Glomerular endothelial cell (primary cell): Measurements from ENCODE around the gene CNTD1. TPM values are rescaled to one million over a fixed set of nuclear protein-coding genes. Genes with fewer than 3 reads are reported as not detected.
"Not testable (repeated sequence)": the region's sequence is repeated elsewhere in the genome, so short reads cannot be mapped to it uniquely, and the experiment has no call there.

Experiments
- DNase-seq: peaks from one replicate; pipeline ENCODE4 v3.0.0-alpha.2; 2011; ENCODE audit warnings: low read depth, low spot score; ENCODE audit errors: extremely low read depth
- total RNA-seq: library from RNA; depleted of rRNA; stranded (reverse); fragments of >200 nt; gene quantifications from 2 replicates; pipeline ENCODE4 v1.2.3, GENCODE V29; 2015

The CNTD1 gene, protein sequence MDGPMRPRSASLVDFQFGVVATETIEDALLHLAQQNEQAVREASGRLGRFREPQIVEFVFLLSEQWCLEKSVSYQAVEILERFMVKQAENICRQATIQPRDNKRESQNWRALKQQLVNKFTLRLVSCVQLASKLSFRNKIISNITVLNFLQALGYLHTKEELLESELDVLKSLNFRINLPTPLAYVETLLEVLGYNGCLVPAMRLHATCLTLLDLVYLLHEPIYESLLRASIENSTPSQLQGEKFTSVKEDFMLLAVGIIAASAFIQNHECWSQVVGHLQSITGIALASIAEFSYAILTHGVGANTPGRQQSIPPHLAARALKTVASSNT
- total RNA-seq = 0.29 TPM in 1 of 2 replicates, not detected in the other

DNA sequence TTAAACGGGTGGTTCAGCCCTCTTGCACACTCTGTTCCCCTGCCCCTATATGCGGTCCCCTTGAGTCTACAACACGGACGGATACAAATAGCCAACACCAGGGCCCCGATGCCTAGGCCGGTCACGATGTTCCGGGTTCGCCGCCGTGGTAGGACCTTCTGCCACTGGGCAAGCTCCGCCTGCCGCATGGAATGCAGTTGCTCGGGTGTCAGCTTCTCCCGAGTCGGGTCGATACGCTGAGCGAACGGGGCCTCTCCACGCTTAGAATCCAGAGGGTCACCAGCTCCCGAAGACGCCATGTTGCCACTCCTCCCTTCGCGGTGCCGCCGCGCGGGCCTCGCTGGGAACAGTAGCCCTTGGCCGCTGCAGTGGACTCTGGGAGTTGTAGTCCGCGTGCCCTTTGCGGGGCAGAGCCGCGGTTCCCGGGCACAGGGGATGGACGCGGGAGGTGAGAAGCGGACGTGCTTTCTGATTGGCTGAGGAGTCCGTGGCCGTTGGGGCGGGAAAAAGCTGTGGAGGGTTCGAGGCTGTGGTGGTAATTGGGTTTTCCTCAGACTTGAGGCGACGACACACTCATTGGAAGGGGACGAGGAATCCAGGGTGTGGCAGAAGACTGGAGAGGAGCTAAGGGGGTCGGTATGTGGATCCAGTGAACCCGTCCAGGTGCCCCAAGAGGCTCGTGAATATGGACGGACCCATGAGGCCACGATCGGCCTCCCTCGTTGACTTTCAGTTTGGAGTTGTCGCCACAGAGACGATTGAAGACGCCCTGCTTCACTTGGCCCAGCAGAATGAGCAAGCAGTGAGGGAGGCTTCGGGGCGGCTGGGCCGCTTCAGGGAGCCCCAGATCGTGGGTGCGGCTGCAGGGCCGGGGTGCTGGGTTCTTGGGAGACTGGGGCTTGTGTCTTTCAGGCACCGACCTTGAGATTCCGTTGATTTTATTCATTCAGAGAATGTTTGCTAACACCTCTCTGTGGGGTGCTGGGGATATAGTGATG is at the start of gene CNTD1, which contains the start of gene COA3:
Gene CNTD1 (plus strand): TSS at position 479 of the 998 bp plus-strand sequence. CDS start 207 bp downstream, at position 686.
Gene COA3 (minus strand): TSS at position 322 of the 998 bp plus-strand sequence. CDS start 23 bp downstream, at position 299.
- no peak for DNase-seq

DNA sequence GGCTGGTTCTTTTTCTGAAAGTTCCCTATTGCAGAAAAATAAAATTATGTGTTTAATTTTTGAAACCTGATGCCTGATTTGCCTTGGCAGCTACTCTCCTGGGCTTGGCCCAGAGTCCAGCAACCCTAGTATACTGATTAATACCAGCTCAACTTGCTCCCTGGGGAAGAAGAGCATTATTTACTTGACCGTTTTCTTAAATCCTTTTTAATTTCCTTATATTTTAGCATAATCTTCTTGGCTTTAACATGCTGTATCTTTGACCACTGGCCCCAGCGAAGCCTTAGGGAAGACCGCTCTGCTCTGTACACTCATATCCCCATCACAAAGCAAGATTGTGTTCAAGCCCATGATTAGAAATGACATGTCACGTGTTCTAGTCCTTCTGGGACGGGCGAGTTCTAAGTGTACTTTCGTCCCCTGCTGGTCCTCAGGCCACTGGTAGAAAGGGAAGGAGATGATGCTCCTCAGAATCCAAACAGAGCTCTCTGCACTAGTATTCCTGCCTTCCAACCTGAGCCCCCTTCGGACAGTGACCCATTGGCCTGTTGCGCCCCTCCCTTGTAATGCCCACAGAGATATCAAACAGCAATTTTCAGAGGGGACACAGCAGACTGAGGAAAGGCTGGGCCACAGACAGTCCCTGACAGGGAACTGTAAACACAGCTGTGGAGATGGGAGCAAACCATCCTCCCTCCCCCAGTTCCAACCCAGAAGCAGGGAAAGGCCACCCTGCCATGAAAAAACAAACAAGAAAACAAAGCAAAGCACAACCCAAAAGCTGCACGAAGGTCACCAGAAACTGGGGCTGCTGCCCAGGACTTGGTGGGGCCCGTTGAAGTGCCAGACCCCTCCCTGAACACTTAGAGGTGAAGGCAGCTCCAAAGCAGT is 49.5 kb upstream of the CNTD1 start:
- DNase-seq = no peak

DNA sequence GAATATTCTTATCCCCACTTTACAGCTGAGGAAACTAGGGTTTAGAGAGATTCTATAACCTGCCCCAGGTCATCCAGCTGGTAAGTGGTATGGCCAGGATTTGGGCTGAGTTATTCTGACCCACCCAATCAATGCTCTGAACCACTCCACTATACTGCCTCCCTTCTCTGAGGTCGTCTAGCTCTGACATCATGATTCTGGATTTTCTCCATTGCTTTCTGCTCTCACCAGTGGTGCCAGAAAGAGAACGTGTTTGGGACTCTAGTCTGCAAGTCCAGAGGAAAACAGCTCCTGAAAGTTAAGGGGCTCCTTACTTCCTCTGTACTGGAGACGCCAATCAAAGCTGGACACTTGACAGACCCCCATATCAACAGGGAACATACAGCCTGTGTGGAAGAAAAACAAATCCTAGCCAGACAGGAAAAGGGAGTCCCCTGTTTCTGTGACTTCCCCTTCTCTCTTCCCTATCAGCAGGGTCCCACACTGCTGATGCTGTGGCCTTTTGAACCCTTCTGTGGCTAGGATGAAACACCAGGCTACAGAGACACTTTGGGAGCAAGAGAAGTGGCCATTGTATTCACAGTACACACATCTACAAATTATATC is 47.8 kb upstream of the CNTD1 start:
- no peak for DNase-seq

DNA sequence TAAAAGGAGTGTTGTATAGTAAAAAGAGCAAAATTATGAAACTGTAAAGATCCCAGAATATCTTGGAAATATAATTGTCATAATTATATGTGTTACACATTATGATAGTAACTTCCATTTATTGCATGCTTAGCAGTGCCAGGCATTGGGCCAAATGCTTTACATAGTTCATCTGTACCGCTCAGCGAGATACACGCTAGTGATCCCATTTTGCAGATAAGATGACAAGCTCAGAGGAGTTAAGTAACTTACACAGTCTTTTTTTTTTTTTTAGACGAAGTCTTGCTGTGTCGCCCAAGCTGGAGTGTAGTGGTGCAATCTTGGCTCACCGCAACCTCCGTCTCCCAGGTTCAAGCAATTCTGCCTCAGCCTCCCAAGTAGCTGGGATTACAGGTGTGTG is 47.0 kb upstream of the CNTD1 start:
- DNase-seq = no peak

DNA sequence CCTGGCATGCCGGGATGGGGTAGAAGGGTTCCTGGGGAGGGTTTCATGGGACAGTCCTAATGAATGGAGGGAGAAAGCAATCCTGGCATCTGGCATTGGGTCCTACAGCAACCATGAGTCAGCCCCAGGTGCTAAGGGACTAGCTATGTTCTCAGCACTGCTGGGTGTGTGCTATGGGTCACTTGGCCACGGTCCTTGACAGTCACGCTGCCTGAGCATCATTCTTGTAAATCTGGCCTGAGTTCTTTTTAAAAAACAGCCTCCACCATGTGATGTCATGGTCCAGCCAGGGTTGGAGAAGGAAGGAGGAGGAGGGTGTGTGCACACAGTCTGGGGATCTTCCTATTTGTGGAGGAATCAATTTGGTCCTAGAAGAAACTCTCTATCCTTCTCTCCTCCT is 43.9 kb upstream of the CNTD1 start:
- no peak for DNase-seq

DNA sequence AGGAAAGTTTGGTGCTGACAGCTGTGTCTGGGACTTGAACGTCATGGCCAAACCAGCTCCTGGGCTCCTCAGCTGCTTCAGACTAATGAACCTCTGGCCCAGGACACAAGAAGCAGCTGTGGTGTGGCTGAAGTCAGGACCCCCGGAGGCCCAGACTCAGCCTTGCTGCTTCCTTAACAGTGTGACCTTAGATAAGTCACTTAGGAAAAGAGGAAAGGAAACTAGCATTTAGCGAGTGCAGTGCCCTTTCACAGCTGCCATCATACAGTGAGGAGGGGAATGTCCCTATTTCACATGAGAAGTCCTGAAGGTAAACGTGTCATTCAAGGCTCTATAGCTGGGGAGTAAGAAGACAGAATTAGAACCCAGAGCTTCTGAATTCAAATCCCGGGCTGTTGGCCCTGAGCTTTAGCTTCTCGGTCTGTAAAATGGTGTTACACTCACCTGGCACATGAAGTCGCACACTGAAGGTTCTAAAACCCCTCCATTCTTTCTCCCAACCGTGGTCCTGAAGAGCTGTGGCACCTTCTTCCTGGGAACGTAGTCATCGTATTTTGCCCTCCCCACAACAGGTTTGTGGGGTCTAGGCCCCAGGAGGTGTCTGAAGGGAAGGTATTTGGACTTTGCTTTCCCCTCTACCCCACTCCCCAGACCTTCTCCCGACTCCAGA is 38.5 kb upstream of the CNTD1 start:
- no peak for DNase-seq

DNA sequence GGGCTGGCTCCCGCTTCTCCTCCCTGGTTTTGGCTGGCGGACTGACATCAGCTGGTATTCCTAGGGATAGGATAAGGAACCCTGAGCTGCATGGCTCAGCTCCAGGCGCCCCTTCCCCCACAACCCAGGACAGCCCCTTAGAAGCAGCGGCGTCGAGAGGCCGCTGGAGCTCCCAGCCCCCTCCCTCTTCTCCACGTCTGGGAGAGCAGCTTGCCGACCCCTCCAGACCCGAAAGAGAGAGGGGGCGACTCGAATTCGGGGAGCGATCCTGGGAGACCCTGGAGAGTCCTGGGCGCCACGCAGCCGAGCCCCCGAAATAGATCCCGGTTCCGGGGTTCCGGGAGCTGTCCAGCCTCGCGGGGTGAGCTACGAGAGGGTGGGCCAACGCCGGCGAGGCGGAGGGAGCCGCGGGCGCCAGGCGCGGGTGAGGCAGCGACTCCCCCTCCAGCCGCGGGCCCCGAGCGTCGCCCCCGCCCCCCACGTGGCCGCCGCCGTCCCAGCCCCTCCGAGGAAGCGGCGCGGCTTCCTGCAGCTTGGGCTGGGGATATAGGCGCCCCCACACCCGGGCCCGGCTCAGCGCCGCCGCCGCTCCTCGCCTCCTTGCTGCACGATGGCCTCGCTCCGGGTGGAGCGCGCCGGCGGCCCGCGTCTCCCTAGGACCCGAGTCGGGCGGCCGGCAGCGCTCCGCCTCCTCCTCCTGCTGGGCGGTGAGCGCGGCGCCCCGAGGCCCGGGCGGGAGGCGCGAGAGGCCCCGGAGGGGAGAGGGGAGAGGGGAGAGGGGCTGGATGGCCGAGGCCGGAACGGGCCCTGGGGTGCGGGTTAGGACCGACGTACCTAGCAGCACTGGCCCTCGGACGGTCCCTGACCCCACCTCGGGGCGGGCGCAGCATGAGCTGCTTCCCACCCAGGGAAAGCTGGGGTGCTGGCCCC is 37.7 kb upstream of the CNTD1 start, which contains the start of gene RAMP2:
Gene RAMP2 (plus strand): TSS at position 576 of the 930 bp plus-strand sequence. CDS start 35 bp downstream, at position 611.
- DNase-seq = no peak

DNA sequence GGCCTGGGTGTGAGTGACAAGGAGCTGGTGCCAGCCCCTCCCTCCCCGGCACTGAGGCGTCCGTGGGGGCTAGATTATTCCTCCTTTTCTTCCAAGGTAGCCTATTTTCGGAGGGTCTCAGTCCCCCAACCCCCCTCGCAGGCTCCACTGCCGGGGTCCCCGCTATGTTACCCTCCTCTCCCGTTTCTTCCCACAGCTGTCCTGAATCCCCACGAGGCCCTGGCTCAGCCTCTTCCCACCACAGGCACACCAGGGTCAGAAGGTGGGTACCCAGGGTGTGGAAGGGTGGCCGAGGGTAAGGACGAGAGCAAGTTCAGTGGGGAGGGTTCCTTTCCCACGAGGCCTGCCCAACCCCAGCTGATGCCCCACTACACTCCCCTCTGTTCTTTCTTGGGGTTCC is 37.0 kb upstream of the CNTD1 start:
- DNase-seq = no peak

DNA sequence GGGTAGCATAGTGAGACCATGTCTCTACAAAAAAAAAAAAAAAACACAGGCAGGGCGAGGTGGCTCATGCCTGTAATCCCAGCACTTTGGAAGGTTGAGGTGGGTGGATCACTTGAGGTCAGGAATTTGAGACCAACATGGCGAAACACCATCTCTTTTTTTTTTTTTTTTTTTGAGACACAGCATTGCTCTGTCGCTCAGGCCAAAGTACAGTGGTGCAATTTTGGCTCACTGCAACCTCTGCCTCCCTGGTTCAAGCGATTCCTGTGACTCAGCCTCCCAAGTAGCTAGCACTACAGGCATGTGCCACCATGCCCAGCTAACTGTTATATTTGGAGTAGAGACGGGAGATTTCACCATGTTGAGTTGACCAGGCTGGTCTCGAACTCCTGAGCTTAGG is 32.5 kb upstream of the CNTD1 start:
- DNase-seq = no peak

DNA sequence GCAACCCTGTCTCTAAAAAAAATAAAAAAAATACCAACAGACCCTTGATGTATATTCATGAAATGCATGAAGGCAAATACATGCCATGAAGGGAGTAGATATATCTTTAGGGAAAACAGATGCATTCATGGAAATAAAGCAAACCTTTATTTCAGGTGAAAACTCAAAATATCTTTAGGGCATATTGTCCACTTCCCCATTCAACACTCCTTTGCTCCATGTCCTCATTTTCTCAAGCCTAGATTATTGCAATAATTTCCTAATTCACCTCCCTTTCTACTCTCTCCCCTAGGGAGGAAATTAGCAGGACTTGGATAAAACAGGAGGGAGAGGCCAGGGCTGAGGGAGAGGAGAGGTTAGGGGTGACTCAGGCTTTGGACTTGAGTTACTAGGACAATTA is 31.1 kb upstream of the CNTD1 start:
- DNase-seq = no peak

DNA sequence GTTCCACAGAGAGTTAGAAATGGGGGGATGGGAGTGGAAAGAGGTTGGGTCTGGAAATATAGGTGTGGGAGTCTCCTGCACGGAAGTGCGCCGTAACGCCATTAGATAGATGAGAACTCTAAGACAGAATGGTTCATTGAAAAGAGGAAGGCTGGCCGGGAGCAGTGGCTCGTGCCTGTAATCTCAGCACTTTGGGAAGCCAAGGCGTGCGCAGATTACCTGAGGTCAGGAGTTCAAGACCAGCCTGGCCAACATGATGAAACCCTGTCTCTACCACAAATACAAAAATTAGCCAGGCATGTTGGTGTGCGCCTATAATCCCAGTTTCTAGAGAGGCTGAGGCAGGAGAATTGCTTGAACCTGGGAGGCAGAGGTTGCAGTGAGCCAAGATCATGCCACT is 30.7 kb upstream of the CNTD1 start:
- DNase-seq = not testable (repeated sequence)

DNA sequence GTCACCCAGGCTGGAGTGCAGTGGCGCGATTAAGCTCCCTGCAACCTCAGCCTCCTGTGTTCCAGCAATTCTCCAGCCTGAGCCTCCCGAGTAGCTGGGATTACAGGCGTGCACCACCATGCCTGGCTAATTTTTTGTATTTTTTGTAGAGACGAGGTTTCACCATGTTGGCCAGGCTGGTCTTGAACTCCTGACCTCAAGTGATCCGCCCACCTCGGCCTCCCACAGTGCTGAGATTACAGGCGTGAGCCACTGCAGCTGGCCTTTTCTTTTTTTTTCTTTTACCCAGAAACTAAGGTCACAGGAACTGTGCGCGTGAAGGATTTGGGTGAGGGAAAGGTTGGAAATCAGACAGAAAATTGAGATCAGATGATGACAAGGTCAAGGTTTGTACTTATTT is 28.7 kb upstream of the CNTD1 start:
- DNase-seq = not testable (repeated sequence)

DNA sequence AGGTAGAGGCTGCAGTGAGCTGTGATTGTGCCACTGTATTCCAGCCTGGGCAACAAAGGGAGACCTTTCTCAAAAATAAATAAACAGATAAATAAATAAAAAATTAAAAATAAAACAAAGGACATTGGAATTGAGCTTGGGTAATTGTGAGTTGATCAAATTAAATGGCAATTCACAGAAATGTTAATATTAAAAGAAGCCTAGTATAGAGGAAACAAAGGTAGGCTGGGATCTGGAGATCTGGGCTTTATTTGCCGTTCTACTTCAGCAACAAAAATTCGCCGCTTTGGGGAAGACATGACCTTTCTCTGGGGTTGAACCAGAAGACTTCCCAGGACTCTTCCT is 25.7 kb upstream of the CNTD1 start:
- DNase-seq = no peak

DNA sequence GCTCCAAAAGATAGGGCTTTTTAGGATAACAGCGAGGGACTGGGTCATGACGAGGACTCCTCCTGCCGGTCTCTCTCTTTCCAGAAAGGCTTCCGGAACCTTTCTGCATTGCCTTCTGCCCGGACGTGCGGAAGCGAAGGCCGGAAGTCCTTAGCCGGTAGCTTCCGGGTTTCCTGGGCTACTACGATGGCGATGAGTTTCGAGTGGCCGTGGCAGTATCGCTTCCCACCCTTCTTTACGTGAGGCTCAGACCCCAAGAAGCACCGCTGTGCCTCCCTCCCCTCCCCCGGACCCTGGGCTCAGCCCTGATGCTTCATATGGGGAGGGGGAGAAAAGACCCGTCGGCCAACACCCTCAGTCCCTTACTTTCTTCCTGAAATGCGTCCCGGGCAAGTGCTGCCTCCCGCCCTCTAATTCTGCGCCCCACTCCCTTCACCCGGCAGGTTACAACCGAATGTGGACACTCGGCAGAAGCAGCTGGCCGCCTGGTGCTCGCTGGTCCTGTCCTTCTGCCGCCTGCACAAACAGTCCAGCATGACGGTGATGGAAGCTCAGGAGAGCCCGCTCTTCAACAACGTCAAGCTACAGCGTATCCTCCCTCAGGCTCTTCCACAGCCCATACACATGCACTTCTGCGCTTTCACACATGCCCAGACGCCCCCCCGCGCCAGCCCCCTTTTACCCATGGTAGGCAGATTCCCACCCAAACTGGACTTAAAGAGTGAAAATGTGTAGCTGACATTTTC is 25.2 kb upstream of the CNTD1 start, which contains the start of gene VPS25:
Gene VPS25 (plus strand): TSS at position 160 of the 746 bp plus-strand sequence. CDS start 27 bp downstream, at position 187.
- DNase-seq = no peak

DNA sequence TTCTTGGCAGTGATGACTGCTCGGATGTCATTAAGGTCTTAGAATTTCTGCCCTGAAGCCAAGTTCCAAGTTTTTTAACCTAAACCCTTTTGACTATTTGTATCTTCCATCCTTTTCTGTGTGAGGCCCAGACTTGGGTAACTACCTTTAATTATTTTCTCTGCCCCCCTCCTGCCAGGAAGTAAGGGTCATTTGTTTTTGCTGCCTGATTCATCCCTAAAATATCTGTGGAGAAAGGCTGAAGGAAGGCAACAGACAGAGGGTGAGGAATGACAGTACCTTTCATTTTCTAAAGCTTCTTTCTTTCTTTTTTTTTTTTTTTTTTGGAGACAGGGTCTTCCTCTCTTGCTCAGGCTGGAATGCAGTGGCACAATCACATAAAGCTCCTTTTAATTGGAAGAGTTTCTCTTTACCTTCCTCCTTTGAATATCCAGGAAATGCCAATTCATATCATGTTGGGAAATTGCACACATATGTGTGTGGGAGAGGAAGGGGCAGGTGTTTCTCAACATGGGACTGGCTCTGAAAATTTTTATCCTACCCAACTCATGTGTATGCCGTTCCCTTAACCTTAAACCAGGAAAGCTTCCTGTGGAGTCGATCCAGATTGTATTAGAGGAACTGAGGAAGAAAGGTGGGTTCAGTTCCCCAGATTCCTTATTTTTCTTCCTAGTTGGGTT is 24.5 kb upstream of the CNTD1 start:
- no peak for DNase-seq

DNA sequence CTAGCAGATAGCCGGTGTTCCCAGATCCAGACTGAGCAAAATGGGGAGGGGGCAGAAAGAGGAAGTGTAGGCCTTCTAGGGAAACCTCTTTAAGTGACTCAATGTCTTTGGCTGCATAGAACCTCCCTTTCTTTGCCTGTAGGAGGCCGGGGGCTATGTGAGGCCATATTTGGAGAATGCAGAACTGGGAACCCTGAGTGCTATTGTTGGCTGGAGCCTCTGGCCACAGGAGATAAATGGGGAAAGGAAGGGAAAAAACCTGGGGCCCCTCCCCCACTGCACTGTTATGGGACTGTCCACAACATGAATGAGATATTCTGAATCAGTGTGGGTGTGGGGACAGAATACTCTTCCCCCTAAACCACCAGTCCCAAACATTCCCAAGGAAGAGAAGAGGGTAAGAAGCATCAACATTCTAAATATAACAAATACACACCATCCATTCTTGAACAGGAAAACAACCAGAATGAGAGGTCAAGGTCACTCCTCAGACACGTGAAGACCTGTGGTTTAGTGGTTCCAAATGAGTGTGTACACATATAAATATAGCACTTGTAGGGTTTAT is 23.0 kb upstream of the CNTD1 start:
- DNase-seq = no peak

DNA sequence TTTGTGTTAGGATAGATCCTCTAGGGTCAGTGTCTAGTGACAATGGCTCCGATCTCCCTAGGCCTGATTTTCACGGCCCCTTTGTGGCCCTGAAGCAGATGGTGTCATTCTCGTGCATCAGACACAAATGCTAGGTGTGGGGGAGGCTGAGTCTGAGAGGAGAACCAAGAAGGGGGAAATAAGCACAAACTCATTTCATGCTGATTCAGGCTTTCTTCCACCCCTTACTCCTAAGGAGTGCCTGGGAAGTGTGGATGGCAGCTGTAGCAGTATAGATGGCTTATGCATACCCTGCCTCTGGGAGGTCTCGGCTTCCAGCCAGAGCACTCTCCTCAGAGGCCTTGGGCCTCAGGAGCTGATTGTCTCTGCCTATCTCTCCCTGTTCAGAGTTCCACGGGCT is 20.1 kb upstream of the CNTD1 start:
- no peak for DNase-seq
